Testis (tissue), 3 donors: Measurements from ENCODE around the gene RALGPS2. TPM values are rescaled to one million over a fixed set of nuclear protein-coding genes. Genes with fewer than 3 reads are reported as not detected.

Source experiments
- DNase-seq: peaks from one replicate; pipeline ENCODE4 v3.0.0-alpha.2; 2019
- H3K27ac ChIP-seq, 2 donors: fragments of 200-600 bp; sonication (generic); one replicate each; pipeline ENCODE4 v1.5.1; 2019
- H3K27me3 ChIP-seq: fragments of 200-600 bp; sonication (generic); one replicate; pipeline ENCODE4 v1.5.1; 2019
- H3K36me3 ChIP-seq: fragments of 200-600 bp; sonication (generic); one replicate; pipeline ENCODE4 v1.5.1; 2017; ENCODE audit warnings: low read depth; ENCODE audit errors: missing control alignments
- H3K4me1 ChIP-seq: fragments of 200-600 bp; sonication (generic); one replicate; pipeline ENCODE4 v1.5.1; 2019
- H3K4me3 ChIP-seq, 2 donors: fragments of 200-600 bp; sonication (generic); one replicate each; pipeline ENCODE4 v1.5.1; 2017 to 2019
- H3K9me3 ChIP-seq: fragments of 200-600 bp; sonication (generic); one replicate; pipeline ENCODE4 v1.5.1; 2017
- CTCF ChIP-seq, 3 experiments: fragments of 450-650 bp in 2 of 3; fragments of 200-600 bp in 1 of 3; sonication (generic) in 1 of 3; IDR thresholded peaks; one replicate each; pipeline ENCODE4 v1.5.1; 2016 to 2019; ENCODE audit warnings: antibody characterized with exemption in 3 of 3, mild to moderate bottlenecking in 2 of 3, moderate library complexity in 1 of 3
- POLR2A ChIP-seq: fragments of 450-650 bp; IDR thresholded peaks from one replicate; pipeline ENCODE4 v1.6.1; 2017; ENCODE audit warnings: antibody characterized with exemption, mild to moderate bottlenecking, moderate library complexity
- WGBS, 2 donors: methylation state at CpG; one replicate each; pipeline ENCODE4 v1.1.5; 2018; 5-methylcytosine and 5-hydroxymethylcytosine counted together
- intact Hi-C: fragments of 100-400 bp; cut with DNase I; formaldehyde crosslinking; loops from one replicate; pipeline ENCODE4 v1.15.1; 2023; ENCODE audit warnings: low total_unique reads
- polyA plus RNA-seq: library from polyadenylated mRNA; stranded (reverse); fragments of 350-450 nt; fragmentation: Illumina TruSeq; extraction: RNeasy Lipid Tissue Mini Kit (QIAGEN cat#74804); gene quantifications from one replicate; pipeline ENCODE4 v1.2.3, GENCODE V29; 2014; ENCODE audit warnings: low read depth, low replicate concordance; ENCODE audit not compliant: insufficient read depth
- total RNA-seq, 2 donors: library from RNA; depleted of rRNA; stranded (reverse); fragments of >200 nt; gene quantifications; one replicate each; pipeline ENCODE4 v1.2.3, GENCODE V29; 2016

The RALGPS2 gene
- total and polyA plus RNA-seq, 3 donors from 2014 or later = 56.3 to 224 (median 78.6) TPM

GRCh38 chr1:178797590-178797989 is 72.5 kb downstream of the RALGPS2 start:
- DNase-seq = no peak
- no peaks in the 10 kb centered on the region for H3K9me3 ChIP-seq
- H3K27me3 ChIP-seq = no peaks in the 10 kb centered on the region
- H3K36me3 ChIP-seq = no peaks in the 10 kb centered on the region
- H3K4me3 ChIP-seq = no peak overlapping the region
- 94 to 98% methylated on average over 2 of the region's 2 CpGs for WGBS, 2 donors
- no peak overlapping the region for H3K27ac ChIP-seq
- intact Hi-C loops = no loop called here
- no peak for TF ChIP-seq CTCF (IDR thresholded peaks at IDR 0.05)
- no peak for TF ChIP-seq POLR2A
- H3K4me1 ChIP-seq = no peaks in the 10 kb centered on the region

- 91 to 94% methylated on average over 6 of the region's 6 CpGs for WGBS, 2 donors
- H3K4me3 ChIP-seq = no peak overlapping the region
- H3K36me3 ChIP-seq = no peaks in the 10 kb centered on the region
- no peaks in the 10 kb centered on the region for H3K4me1 ChIP-seq
- intact Hi-C loops = no loop called here
- no peaks in the 10 kb centered on the region for H3K9me3 ChIP-seq
- DNase-seq = no peak
- no peaks in the 10 kb centered on the region for H3K27me3 ChIP-seq
- no peak overlapping the region for H3K27ac ChIP-seq
- TF ChIP-seq POLR2A (no peak), CTCF (IDR thresholded peaks at IDR 0.05) (no peak)
Observed at GRCh38 chr1:178798232-178798861, 73.3 kb downstream of the RALGPS2 start.

GRCh38 chr1:178802873-178803272 is 77.8 kb downstream of the RALGPS2 start:
- Histone ChIP-seq H3K27ac (no peak overlapping the region), H3K27me3 (no peaks in the 10 kb centered on the region), H3K36me3 (no peaks in the 10 kb centered on the region), H3K9me3 (no peaks in the 10 kb centered on the region), H3K4me3 (no peak overlapping the region), H3K4me1 (no peaks in the 10 kb centered on the region)
- no peak for DNase-seq
- intact Hi-C loops = no loop called here
- WGBS, 2 donors = 82 to 83% methylated on average over 3 of the region's 3 CpGs
- TF ChIP-seq CTCF (IDR thresholded peaks at IDR 0.05) = no peak
- TF ChIP-seq POLR2A = no peak

- WGBS, 2 donors = 97% methylated on average over 9 of the region's 9 CpGs
- Histone ChIP-seq H3K4me3 (no peak overlapping the region), H3K27me3 (no peaks in the 10 kb centered on the region), H3K27ac (no peak overlapping the region), H3K4me1 (no peaks in the 10 kb centered on the region), H3K36me3 (no peaks in the 10 kb centered on the region), H3K9me3 (no peaks in the 10 kb centered on the region)
- intact Hi-C loops = no loop called here
- no peak for DNase-seq
- no peak for TF ChIP-seq CTCF (IDR thresholded peaks at IDR 0.05)
- no peak for TF ChIP-seq POLR2A
Observed at GRCh38 chr1:178806665-178807300, 81.7 kb downstream of the RALGPS2 start.

- H3K9me3 ChIP-seq = no peaks in the 10 kb centered on the region
- H3K36me3 ChIP-seq = no peaks in the 10 kb centered on the region
- H3K4me1 ChIP-seq = no peaks in the 10 kb centered on the region
- no peak overlapping the region for H3K27ac ChIP-seq
- H3K27me3 ChIP-seq = no peaks in the 10 kb centered on the region
- WGBS, 2 donors = 89 to 96% methylated on average over 3 of the region's 3 CpGs
- no peak for DNase-seq
- TF ChIP-seq POLR2A (no peak), CTCF (IDR thresholded peaks at IDR 0.05) (no peak)
- H3K4me3 ChIP-seq = no peak overlapping the region
- intact Hi-C loops = no loop called here
Observed at GRCh38 chr1:178808529-178808928, 83.5 kb downstream of the RALGPS2 start.
